Uterus (tissue), 2 donors: ENCODE measurements around the gene NEB.

Experiments used
- CTCF ChIP-seq, 4 experiments: fragments of 200-600 bp in 2 of 4; fragments of 450-650 bp in 2 of 4; sonication (generic) in 2 of 4; IDR thresholded peaks; one replicate each; pipeline ENCODE4 v1.5.1; 2016 to 2019; ENCODE audit warnings: antibody characterized with exemption in 4 of 4, mild to moderate bottlenecking in 2 of 4, moderate library complexity in 1 of 4
- POLR2A ChIP-seq, 2 donors: fragments of 450-650 bp; IDR thresholded peaks; one replicate each; pipeline ENCODE4 v1.6.1; 2016; ENCODE audit warnings: antibody characterized with exemption in 2 of 2, mild to moderate bottlenecking in 1 of 2, moderate library complexity in 1 of 2

GRCh38 chr2:151569167-151569566 lies 165.1 kb downstream of the NEB start:
- TF ChIP-seq CTCF (IDR thresholded peaks at IDR 0.05) (no peak), POLR2A (IDR thresholded peaks at IDR 0.05) (no peak)
